Measurements from ENCODE around the gene CYGB. TPM values are rescaled to one million over a fixed set of nuclear protein-coding genes. Genes with fewer than 3 reads are reported as not detected.
"Not testable (repeated sequence)": the region's sequence is repeated elsewhere in the genome, so short reads cannot be mapped to it uniquely, and the experiment has no call there.

CYGB gene
- total and polyA plus RNA-seq, 4 donors, result 9.0 to 34.4 (median 24.2) TPM

DNA sequence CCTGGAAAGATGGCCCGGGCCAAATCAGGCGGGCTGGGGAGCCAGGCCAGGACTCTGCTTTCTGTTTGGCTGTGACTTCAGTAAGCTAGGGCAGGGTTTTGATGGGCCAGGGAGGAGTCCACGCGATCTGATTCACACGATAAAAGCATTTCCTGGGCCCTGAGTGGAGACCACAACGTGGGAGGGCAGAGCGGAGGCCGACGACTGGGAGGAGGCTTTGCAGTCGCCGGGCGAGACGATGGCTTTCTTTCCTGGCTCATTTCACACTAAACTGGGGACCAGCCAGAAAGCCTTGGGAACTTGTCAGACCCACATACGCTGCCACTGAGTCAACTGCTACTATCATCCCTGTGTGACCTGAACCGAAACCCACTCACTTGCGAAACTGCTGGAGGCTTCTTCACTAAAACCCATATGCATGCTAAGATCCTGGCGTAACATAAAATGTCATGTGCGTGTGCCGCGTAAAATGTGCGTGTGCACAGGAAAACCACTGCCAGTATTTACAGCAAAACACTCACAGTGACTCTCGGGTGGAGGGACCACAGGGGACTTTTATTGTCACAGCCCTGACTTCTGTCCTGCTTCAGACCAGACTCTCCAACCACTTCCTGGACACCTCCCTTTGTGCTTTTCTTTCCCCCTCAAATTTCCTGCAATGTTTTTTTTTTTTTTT lies 22.1 kb downstream of the CYGB start:
- no peak overlapping the region for H3K4me3 ChIP-seq (ENCODE audit: low read depth, low read length)
- no peaks in the 10 kb centered on the region for H3K36me3 ChIP-seq (ENCODE audit: control insufficient read depth, insufficient read depth, low read length)
- no peak overlapping the region for H3K27ac ChIP-seq (ENCODE audit: low read depth, low read length)
- H3K27me3 ChIP-seq (ENCODE audit: control insufficient read depth, insufficient read depth, low read length), result no peaks in the 10 kb centered on the region
- 53% methylated on average over 22 of the region's 22 CpGs for WGBS (ENCODE audit: insufficient coverage)
- peaks cover 13% of the 10 kb centered on the region for H3K4me1 ChIP-seq (ENCODE audit: control insufficient read depth, insufficient read depth, low read length)
- H3K9me3 ChIP-seq (ENCODE audit: control insufficient read depth, insufficient read depth, low read length), result no peaks in the 10 kb centered on the region
- peak in 2 of 6 donors; percentile 26 to 68 for DNase-seq (ENCODE audit: low read depth in 4 of 6, low spot score in 6 of 6)

DNA sequence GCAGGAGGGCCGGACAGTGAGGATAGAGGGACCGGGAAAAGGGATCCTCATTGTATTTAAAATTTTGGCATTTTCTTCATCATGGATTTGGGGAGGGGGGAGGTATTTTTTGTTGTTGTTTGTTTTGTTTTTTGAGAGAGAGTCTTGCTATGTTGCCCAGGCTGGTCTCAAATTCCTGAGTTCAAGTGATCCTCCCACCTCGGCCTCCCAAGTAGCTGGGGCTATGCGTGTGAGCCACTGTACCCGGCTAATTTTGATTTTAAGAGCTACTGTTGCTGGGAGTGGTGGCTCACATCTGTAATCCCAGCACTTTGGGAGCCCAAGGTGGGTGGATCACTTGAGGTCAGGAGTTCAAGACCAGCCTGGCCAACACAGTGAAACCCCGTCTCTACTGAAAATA lies 23.2 kb downstream of the CYGB start:
- H3K9me3 ChIP-seq (ENCODE audit: control insufficient read depth, insufficient read depth, low read length); H3K27ac ChIP-seq (ENCODE audit: low read depth, low read length); DNase-seq (ENCODE audit: low read depth in 4 of 6, low spot score in 6 of 6); H3K36me3 ChIP-seq (ENCODE audit: control insufficient read depth, insufficient read depth, low read length); H3K4me3 ChIP-seq (ENCODE audit: low read depth, low read length); H3K27me3 ChIP-seq (ENCODE audit: control insufficient read depth, insufficient read depth, low read length): not testable (repeated sequence)
- peaks cover 13% of the 10 kb centered on the region for H3K4me1 ChIP-seq (ENCODE audit: control insufficient read depth, insufficient read depth, low read length)
- 100% methylated on average over 3 of the region's 6 CpGs for WGBS (ENCODE audit: insufficient coverage)

GRCh38 chr17:76513306-76513692 lies 24.2 kb downstream of the CYGB start:
- 72% methylated on average over 5 of the region's 6 CpGs for WGBS (ENCODE audit: insufficient coverage)
- H3K27me3 ChIP-seq (ENCODE audit: control insufficient read depth, insufficient read depth, low read length), result no peaks in the 10 kb centered on the region
- no peaks in the 10 kb centered on the region for H3K9me3 ChIP-seq (ENCODE audit: control insufficient read depth, insufficient read depth, low read length)
- DNase-seq (ENCODE audit: low read depth in 4 of 6, low spot score in 6 of 6), result no peak
- H3K27ac ChIP-seq (ENCODE audit: low read depth, low read length), result no peak overlapping the region
- H3K36me3 ChIP-seq (ENCODE audit: control insufficient read depth, insufficient read depth, low read length), result no peaks in the 10 kb centered on the region
- no peak overlapping the region for H3K4me3 ChIP-seq (ENCODE audit: low read depth, low read length)
- peaks cover 12% of the 10 kb centered on the region for H3K4me1 ChIP-seq (ENCODE audit: control insufficient read depth, insufficient read depth, low read length)

GRCh38 chr17:76512366-76513305 lies 24.9 kb downstream of the CYGB start:
- Histone ChIP-seq H3K9me3 (ENCODE audit: control insufficient read depth, insufficient read depth, low read length) (no peaks in the 10 kb centered on the region), H3K36me3 (ENCODE audit: control insufficient read depth, insufficient read depth, low read length) (no peaks in the 10 kb centered on the region), H3K27ac (ENCODE audit: low read depth, low read length) (no peak overlapping the region), H3K4me1 (ENCODE audit: control insufficient read depth, insufficient read depth, low read length) (peaks cover 12% of the 10 kb centered on the region), H3K27me3 (ENCODE audit: control insufficient read depth, insufficient read depth, low read length) (peaks cover 4% of the 10 kb centered on the region), H3K4me3 (ENCODE audit: low read depth, low read length) (no peak overlapping the region)
- WGBS (ENCODE audit: insufficient coverage), result 92% methylated on average over 12 of the region's 22 CpGs
- DNase-seq (ENCODE audit: low read depth in 4 of 6, low spot score in 6 of 6), result no peak

- 90% methylated on average over 7 of the region's 13 CpGs for WGBS (ENCODE audit: insufficient coverage)
- Histone ChIP-seq H3K27ac (ENCODE audit: low read depth, low read length) (no peak overlapping the region), H3K27me3 (ENCODE audit: control insufficient read depth, insufficient read depth, low read length) (peaks cover 9% of the 10 kb centered on the region), H3K4me3 (ENCODE audit: low read depth, low read length) (no peak overlapping the region), H3K36me3 (ENCODE audit: control insufficient read depth, insufficient read depth, low read length) (no peaks in the 10 kb centered on the region), H3K9me3 (ENCODE audit: control insufficient read depth, insufficient read depth, low read length) (no peaks in the 10 kb centered on the region), H3K4me1 (ENCODE audit: control insufficient read depth, insufficient read depth, low read length) (peaks cover 12% of the 10 kb centered on the region)
- no peak for DNase-seq (ENCODE audit: low read depth in 4 of 6, low spot score in 6 of 6)
Measured at GRCh38 chr17:76511668-76512365, 25.7 kb downstream of the CYGB start.

GRCh38 chr17:76510831-76511244 lies 26.7 kb downstream of the CYGB start:
- Histone ChIP-seq H3K27ac (ENCODE audit: low read depth, low read length) (no peak overlapping the region), H3K36me3 (ENCODE audit: control insufficient read depth, insufficient read depth, low read length) (no peaks in the 10 kb centered on the region), H3K4me1 (ENCODE audit: control insufficient read depth, insufficient read depth, low read length) (peaks cover 21% of the 10 kb centered on the region), H3K9me3 (ENCODE audit: control insufficient read depth, insufficient read depth, low read length) (no peaks in the 10 kb centered on the region), H3K4me3 (ENCODE audit: low read depth, low read length) (no peak overlapping the region), H3K27me3 (ENCODE audit: control insufficient read depth, insufficient read depth, low read length) (peaks cover 9% of the 10 kb centered on the region)
- DNase-seq (ENCODE audit: low read depth in 4 of 6, low spot score in 6 of 6), result peak in 1 of 6 donors; percentile 31
- 28% methylated on average over 9 of the region's 9 CpGs for WGBS (ENCODE audit: insufficient coverage)

- not testable (repeated sequence) for DNase-seq (ENCODE audit: low read depth in 4 of 6, low spot score in 6 of 6); H3K4me3 ChIP-seq (ENCODE audit: low read depth, low read length); H3K27ac ChIP-seq (ENCODE audit: low read depth, low read length); H3K27me3 ChIP-seq (ENCODE audit: control insufficient read depth, insufficient read depth, low read length); H3K36me3 ChIP-seq (ENCODE audit: control insufficient read depth, insufficient read depth, low read length); H3K9me3 ChIP-seq (ENCODE audit: control insufficient read depth, insufficient read depth, low read length)
- 57% methylated on average over 13 of the region's 14 CpGs for whole genome bisulfite sequencing (ENCODE audit: insufficient coverage)
- peaks cover 16% of the 10 kb centered on the region for H3K4me1 ChIP-seq (ENCODE audit: control insufficient read depth, insufficient read depth, low read length)
Measured at GRCh38 chr17:76508472-76509063, 28.9 kb downstream of the CYGB start.

GRCh38 chr17:76506408-76507345 lies 30.8 kb downstream of the CYGB start:
- H3K36me3 ChIP-seq (ENCODE audit: control insufficient read depth, insufficient read depth, low read length), result no peaks in the 10 kb centered on the region
- 9% methylated on average over 19 of the region's 24 CpGs for WGBS (ENCODE audit: insufficient coverage)
- peak in 4 of 6 donors; percentile 52 to 94 (median 81) for DNase-seq (ENCODE audit: low read depth in 4 of 6, low spot score in 6 of 6)
- H3K4me3 ChIP-seq (ENCODE audit: low read depth, low read length), result no peak overlapping the region
- peaks cover 20% of the 10 kb centered on the region for H3K4me1 ChIP-seq (ENCODE audit: control insufficient read depth, insufficient read depth, low read length)
- peaks cover 14% of the 10 kb centered on the region for H3K27me3 ChIP-seq (ENCODE audit: control insufficient read depth, insufficient read depth, low read length)
- H3K27ac ChIP-seq (ENCODE audit: low read depth, low read length), result no peak overlapping the region
- no peaks in the 10 kb centered on the region for H3K9me3 ChIP-seq (ENCODE audit: control insufficient read depth, insufficient read depth, low read length)

Data from spinal cord (tissue), 10 donors.